Fibroblast of skin of abdomen (primary cell): ENCODE measurements around the gene SESN1.

Source experiments
- DNase-seq: peaks from one replicate; pipeline ENCODE4 v3.0.0-alpha.2; 2013

The SESN1 gene

GRCh38 chr6:108958900-108959770 lies 135.5 kb downstream of the SESN1 start:
- DNase-seq: no peak

GRCh38 chr6:108957221-108957620 lies 137.4 kb downstream of the SESN1 start:
- no peak for DNase-seq

- DNase-seq: no peak
Measured at GRCh38 chr6:108955329-108955949, 139.2 kb downstream of the SESN1 start.

GRCh38 chr6:108953681-108954080 lies 141.0 kb downstream of the SESN1 start:
- DNase-seq: no peak

GRCh38 chr6:108952776-108953486 lies 141.7 kb downstream of the SESN1 start:
- DNase-seq: no peak

- DNase-seq: no peak
Measured at GRCh38 chr6:108951351-108951953, 143.2 kb downstream of the SESN1 start.

- DNase-seq: no peak
Measured at GRCh38 chr6:108948181-108948661, 146.4 kb downstream of the SESN1 start.

- DNase-seq: no peak
Measured at GRCh38 chr6:108947114-108947854, 147.4 kb downstream of the SESN1 start.

GRCh38 chr6:108946695-108947094 lies 148.0 kb downstream of the SESN1 start:
- DNase-seq: no peak

GRCh38 chr6:108945681-108946159 lies 148.9 kb downstream of the SESN1 start:
- DNase-seq: no peak

- DNase-seq: peak; percentile 89
Measured at GRCh38 chr6:108944707-108945680, 149.7 kb downstream of the SESN1 start.

GRCh38 chr6:108944071-108944470 lies 150.6 kb downstream of the SESN1 start:
- no peak for DNase-seq

- DNase-seq: no peak
Measured at GRCh38 chr6:108942556-108943492, 151.8 kb downstream of the SESN1 start.

- no peak for DNase-seq
Measured at GRCh38 chr6:108941859-108942258, 152.8 kb downstream of the SESN1 start.

- no peak for DNase-seq
Measured at GRCh38 chr6:108941281-108941680, 153.4 kb downstream of the SESN1 start.

- no peak for DNase-seq
Measured at GRCh38 chr6:108940741-108941140, 153.9 kb downstream of the SESN1 start.

GRCh38 chr6:108937170-108937569 lies 157.5 kb downstream of the SESN1 start:
- DNase-seq: no peak
